ENCODE data around the gene CDH1. TPM values are rescaled to one million over a fixed set of nuclear protein-coding genes. Genes with fewer than 3 reads are reported as not detected.

Gene CDH1
- total RNA-seq, result 88.2 TPM

DNA sequence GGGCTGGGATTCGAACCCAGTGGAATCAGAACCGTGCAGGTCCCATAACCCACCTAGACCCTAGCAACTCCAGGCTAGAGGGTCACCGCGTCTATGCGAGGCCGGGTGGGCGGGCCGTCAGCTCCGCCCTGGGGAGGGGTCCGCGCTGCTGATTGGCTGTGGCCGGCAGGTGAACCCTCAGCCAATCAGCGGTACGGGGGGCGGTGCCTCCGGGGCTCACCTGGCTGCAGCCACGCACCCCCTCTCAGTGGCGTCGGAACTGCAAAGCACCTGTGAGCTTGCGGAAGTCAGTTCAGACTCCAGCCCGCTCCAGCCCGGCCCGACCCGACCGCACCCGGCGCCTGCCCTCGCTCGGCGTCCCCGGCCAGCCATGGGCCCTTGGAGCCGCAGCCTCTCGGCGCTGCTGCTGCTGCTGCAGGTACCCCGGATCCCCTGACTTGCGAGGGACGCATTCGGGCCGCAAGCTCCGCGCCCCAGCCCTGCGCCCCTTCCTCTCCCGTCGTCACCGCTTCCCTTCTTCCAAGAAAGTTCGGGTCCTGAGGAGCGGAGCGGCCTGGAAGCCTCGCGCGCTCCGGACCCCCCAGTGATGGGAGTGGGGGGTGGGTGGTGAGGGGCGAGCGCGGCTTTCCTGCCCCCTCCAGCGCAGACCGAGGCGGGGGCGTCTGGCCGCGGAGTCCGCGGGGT is at the start of gene CDH1:
Gene CDH1 (plus strand): TSS at position 247 of the 684 bp plus-strand sequence. CDS start 124 bp downstream, at position 371.

DNA sequence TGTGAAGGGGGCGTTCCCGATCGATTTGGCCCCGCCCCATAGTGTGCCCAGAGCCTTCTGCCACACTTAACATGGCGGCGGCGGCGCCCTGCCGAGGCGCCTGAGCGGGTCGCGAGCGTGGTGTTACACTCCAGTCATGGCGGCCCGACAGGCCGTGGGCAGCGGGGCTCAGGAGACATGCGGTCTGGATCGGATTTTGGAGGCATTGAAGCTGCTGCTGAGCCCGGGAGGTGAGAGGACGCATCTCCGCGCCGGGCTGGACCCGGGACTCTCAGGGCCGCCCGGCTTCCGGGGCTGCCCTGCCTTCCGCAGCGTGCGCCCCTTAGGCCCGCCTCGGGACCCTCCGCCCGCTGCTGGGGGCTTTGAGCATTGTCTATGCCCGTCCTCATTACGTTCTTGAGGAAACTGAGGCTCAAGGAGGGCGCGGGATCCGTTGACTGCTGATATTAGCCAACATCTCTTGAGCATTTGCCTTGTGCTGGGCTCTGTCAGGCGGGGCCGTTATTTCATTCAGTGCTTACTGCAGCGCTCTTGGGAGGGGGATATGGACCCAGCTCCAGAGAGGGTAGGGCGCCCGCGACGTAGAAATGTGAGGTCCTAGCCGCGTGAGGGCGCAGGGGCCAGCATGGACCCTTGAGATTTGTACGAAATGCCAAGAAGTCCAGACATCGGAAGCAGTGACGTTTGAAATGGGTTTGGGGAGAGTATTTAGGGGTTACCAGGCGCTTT is 106.6 kb downstream of the CDH1 start, which contains the start of gene TANGO6:
Gene TANGO6 (plus strand): TSS at position 50 of the 729 bp plus-strand sequence. CDS start 87 bp downstream, at position 137.

Small RNA genes lying within 50 kb of the gene (small RNA-seq; reads per million reads assigned to genes)
- gene RNA5SP429 (ENCODE audit: low replicate concordance), result not detected

Other genes starting within 250 kb of the CDH1 start
- gene ZFP90, start 198.0 kb upstream of the CDH1 start, total RNA-seq, result 43.6 TPM
- 46.4 TPM for gene CDH3, start 92.0 kb upstream of the CDH1 start, total RNA-seq
- 18.3 TPM for gene TANGO6, start 106.2 kb downstream of the CDH1 start, total RNA-seq